Measurements from ENCODE around the gene CHRNA9.

Gene CHRNA9

DNA sequence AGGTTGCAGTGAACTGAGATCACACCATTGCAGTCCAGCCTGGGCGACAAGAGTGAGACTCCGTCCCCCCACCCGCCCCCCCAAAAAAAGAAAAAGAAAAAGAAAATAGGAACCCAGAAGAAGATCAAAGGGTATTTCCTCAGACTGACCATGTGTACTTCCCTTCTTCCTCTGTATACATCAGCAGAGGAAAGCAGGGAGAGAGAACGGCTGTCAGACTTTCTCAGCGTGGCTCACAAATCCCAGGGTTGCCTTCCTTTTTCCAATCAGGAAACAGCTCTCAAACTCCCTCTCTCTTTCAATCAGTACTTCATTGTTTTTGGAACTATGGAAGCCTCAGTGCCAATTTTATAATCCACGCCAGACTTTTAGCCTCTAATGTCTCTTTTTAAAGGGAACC lies 59.1 kb downstream of the CHRNA9 start:
- no peak for DNase-seq (ENCODE audit: low read depth)
- TF ChIP-seq MYC (IDR thresholded peaks at IDR 0.05; ENCODE audit: low read depth, low read length) (no peak), POLR2A (IDR thresholded peaks at IDR 0.05; ENCODE audit: extremely low read depth, insufficient read length) (no peak)
- TF ChIP-seq, protein P1, sequence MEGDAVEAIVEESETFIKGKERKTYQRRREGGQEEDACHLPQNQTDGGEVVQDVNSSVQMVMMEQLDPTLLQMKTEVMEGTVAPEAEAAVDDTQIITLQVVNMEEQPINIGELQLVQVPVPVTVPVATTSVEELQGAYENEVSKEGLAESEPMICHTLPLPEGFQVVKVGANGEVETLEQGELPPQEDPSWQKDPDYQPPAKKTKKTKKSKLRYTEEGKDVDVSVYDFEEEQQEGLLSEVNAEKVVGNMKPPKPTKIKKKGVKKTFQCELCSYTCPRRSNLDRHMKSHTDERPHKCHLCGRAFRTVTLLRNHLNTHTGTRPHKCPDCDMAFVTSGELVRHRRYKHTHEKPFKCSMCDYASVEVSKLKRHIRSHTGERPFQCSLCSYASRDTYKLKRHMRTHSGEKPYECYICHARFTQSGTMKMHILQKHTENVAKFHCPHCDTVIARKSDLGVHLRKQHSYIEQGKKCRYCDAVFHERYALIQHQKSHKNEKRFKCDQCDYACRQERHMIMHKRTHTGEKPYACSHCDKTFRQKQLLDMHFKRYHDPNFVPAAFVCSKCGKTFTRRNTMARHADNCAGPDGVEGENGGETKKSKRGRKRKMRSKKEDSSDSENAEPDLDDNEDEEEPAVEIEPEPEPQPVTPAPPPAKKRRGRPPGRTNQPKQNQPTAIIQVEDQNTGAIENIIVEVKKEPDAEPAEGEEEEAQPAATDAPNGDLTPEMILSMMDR (IDR thresholded peaks at IDR 0.05; ENCODE audit: low read depth, low read length) = no peak
- TF ChIP-seq, protein P2, sequence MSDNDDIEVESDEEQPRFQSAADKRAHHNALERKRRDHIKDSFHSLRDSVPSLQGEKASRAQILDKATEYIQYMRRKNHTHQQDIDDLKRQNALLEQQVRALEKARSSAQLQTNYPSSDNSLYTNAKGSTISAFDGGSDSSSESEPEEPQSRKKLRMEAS (IDR thresholded peaks at IDR 0.05; ENCODE audit: low read depth, low read length) = no peak
- H3K4me3 ChIP-seq (ENCODE audit: low read depth, low read length) = no peak overlapping the region

DNA sequence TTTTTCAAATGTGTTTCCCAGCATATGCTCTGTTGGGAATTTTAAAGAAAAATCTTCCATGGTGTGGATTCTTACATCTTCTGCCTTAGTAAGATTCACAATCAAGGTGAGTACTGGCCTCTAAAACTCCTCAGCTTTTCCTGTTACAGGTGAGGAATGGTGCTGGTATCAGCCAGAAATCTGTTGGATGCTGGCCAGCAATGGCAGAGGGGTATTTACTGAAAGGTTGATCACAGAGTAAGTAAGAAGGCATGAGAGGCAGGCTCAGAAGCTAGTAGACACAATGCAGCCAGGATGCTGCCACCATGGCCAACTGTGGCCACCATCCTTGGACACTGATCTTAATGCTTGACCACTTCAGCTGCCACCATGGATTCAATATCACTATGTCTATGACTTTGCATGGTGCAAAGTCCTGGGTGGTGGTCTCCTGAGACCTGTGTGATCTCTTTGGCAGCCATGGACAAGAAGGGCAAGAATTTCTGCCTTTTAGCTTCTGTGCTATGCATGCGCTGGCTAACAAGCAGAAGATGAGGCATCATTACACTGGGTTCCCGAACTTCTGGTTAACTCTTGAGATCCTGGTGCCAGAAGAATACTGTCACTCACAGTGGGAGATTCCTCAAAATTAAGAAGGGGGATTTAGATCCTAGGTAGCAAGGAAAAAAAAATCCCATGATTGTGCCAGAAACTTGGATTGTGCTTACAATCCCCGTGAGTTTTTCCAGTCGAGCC lies 60.2 kb downstream of the CHRNA9 start:
- no peak overlapping the region for H3K4me3 ChIP-seq (ENCODE audit: low read depth, low read length)
- no peak for TF ChIP-seq POLR2A (IDR thresholded peaks at IDR 0.05; ENCODE audit: extremely low read depth, insufficient read length)
- TF ChIP-seq, protein P1 (IDR thresholded peaks at IDR 0.05; ENCODE audit: low read depth, low read length) = no peak
- TF ChIP-seq MYC (IDR thresholded peaks at IDR 0.05; ENCODE audit: low read depth, low read length) = no peak
- DNase-seq (ENCODE audit: low read depth) = no peak

DNA sequence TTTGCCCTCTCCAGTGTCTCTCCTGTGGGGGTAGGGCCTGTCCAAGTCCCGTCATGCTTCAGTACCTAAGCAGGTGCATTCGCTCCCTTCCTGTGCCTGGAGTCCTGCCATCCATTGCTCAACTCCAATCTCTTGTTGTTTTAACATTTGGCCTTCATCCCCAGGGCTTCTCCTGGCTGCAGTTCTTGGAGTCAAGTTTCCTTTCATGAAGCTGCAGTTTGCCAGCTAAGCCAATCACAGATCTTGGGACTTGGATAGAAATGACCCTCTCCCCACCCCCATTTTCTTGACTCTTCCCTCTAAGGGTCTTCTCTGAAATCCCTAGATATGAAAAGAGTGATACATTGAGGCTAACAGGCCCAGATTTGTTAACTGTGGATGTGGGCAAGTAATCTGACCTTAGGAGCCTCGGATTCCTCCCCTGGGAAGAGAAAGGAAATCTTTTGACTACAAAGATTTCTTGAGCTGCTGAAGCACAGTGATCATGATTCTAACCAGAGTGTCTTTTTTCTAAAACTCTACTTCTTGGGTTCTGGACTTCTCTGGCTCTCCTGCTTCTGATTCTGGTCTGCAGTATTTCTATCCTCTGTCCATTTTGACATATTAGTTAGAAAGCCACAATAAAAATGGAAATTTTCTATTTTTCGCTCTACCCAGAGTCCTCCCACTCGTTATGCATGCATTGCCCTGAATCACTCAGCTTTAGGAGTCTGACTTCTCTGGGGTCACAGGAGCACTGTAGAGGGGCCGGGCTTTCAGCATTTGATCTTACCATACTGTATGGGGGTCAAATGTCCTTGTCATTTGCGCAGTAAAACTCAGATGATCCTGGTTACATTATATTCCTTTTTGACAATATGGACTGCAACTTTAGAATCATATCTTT lies 61.0 kb downstream of the CHRNA9 start:
- TF ChIP-seq, protein P1 (IDR thresholded peaks at IDR 0.05; ENCODE audit: low read depth, low read length) = no peak
- TF ChIP-seq, protein P2 (IDR thresholded peaks at IDR 0.05; ENCODE audit: low read depth, low read length) = no peak
- no peak for TF ChIP-seq MYC (IDR thresholded peaks at IDR 0.05; ENCODE audit: low read depth, low read length)
- no peak for TF ChIP-seq POLR2A (IDR thresholded peaks at IDR 0.05; ENCODE audit: extremely low read depth, insufficient read length)
- H3K4me3 ChIP-seq (ENCODE audit: low read depth, low read length) = no peak overlapping the region
- no peak for DNase-seq (ENCODE audit: low read depth)

DNA sequence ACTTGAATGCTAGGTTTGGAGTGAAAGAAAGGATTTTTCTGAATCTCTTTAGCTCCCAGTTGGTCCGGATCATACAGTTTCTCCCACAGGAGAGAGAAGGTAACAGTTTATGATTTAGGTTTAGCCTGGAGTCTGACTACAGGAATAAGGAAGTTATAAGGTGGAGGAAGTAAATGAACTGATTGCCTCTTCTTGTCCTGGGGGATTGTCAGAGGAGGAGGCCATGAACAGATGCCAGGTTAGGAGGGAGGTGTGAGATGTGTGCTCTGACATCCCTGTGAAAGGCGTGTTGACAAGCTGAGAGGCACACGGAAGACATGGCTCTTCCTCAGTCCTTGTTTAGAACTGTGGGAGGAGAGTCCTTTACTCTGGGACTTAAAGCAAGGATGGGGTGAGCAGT lies 64.4 kb downstream of the CHRNA9 start:
- DNase-seq (ENCODE audit: low read depth) = no peak
- TF ChIP-seq MYC (IDR thresholded peaks at IDR 0.05; ENCODE audit: low read depth, low read length) = no peak
- TF ChIP-seq POLR2A (IDR thresholded peaks at IDR 0.05; ENCODE audit: extremely low read depth, insufficient read length) = no peak
- TF ChIP-seq, protein P1 (IDR thresholded peaks at IDR 0.05; ENCODE audit: low read depth, low read length) = no peak
- TF ChIP-seq, protein P2 (IDR thresholded peaks at IDR 0.05; ENCODE audit: low read depth, low read length) = no peak
- no peak overlapping the region for H3K4me3 ChIP-seq (ENCODE audit: low read depth, low read length)

DNA sequence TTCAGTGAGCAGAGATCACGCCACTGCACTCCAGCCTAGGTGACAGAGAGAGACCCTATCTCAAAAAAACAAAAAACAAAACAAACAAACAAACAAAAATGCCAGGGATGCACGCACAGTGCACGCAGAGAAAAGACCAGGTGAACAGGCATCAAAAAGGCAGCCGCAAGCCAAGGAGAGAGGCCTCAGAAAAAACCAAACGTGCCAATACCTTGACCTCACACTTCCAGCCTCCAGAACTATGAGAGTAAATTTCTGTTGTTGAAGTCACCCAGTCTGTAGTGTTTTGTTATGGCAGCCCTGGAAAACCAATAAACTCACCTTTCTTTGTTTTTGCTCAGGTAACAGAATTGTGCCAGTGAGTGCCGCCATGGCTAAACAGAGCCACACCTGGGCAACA lies 66.0 kb downstream of the CHRNA9 start:
- DNase-seq (ENCODE audit: low read depth) = no peak
- H3K4me3 ChIP-seq (ENCODE audit: low read depth, low read length) = no peak overlapping the region
- no peak for TF ChIP-seq POLR2A (IDR thresholded peaks at IDR 0.05; ENCODE audit: extremely low read depth, insufficient read length)

DNA sequence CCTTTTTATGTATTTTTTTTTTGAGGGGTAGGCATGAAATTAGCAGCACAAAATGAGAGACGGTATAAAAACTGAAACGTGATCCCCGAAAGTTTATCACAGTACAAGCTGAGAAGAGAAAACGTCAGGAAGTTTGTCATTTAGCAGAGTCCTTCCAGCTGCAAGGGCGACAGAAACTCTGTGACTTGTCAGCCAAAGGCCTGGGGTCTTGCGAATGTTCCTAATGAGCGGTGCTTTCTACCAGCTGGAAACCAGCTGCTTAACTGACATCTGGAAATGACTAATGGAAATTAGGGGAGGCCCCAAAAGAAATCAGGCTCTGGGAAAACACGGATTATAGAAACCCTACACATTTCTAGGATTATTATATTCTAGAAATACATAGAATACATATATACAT lies 66.5 kb downstream of the CHRNA9 start:
- TF ChIP-seq, protein P1 (IDR thresholded peaks at IDR 0.05; ENCODE audit: low read depth, low read length) = no peak
- no peak for TF ChIP-seq MYC (IDR thresholded peaks at IDR 0.05; ENCODE audit: low read depth, low read length)
- TF ChIP-seq POLR2A (IDR thresholded peaks at IDR 0.05; ENCODE audit: extremely low read depth, insufficient read length) = no peak
- no peak overlapping the region for H3K4me3 ChIP-seq (ENCODE audit: low read depth, low read length)
- no peak for DNase-seq (ENCODE audit: low read depth)

Data from NB4 (cell line).